Mucosa of gallbladder (tissue), 1 donor: ENCODE measurements around the gene SERPINC1. TPM values are rescaled to one million over a fixed set of nuclear protein-coding genes. Genes with fewer than 3 reads are reported as not detected.
"Not testable (repeated sequence)": the region's sequence is repeated elsewhere in the genome, so short reads cannot be mapped to it uniquely, and the experiment has no call there.

Experiments used
- DNase-seq: peaks from one replicate; pipeline ENCODE4 v3.0.0-alpha.2; 2020; ENCODE audit warnings: low spot score
- total RNA-seq: library from RNA; stranded (reverse); gene quantifications from one replicate; pipeline ENCODE4 v1.2.1, GENCODE V29; 2021
- donor health status: DM: no; HTN: no; CAD: no.

SERPINC1 gene
- 1.2 TPM for total RNA-seq

- no peak for DNase-seq
Measured at GRCh38 chr1:173917149-173917548, at the start of gene SERPINC1. Gene SERPINC1 (minus strand): TSS chr1:173917327. CDS start chr1:173917259, 68 bp downstream.

- not testable (repeated sequence) for DNase-seq
Measured at GRCh38 chr1:173965896-173966295, 48.8 kb upstream of the SERPINC1 start.

- DNase-seq, result no peak
Measured at GRCh38 chr1:173963477-173963876, 46.4 kb upstream of the SERPINC1 start.

- DNase-seq, result no peak
Measured at GRCh38 chr1:173960625-173961024, 43.5 kb upstream of the SERPINC1 start.

GRCh38 chr1:173954179-173954578 is 37.1 kb upstream of the SERPINC1 start:
- no peak for DNase-seq

GRCh38 chr1:173948594-173948993 is 31.5 kb upstream of the SERPINC1 start:
- DNase-seq, result no peak

GRCh38 chr1:173946380-173946921 is 29.3 kb upstream of the SERPINC1 start:
- DNase-seq, result no peak

- no peak for DNase-seq
Measured at GRCh38 chr1:173937062-173937461, 19.9 kb upstream of the SERPINC1 start.

- DNase-seq, result no peak
Measured at GRCh38 chr1:173934440-173934839, 17.3 kb upstream of the SERPINC1 start.

GRCh38 chr1:173930541-173930940 is 13.4 kb upstream of the SERPINC1 start:
- not testable (repeated sequence) for DNase-seq

- DNase-seq, result no peak
Measured at GRCh38 chr1:173925306-173926242, 8.4 kb upstream of the SERPINC1 start.

- no peak for DNase-seq
Measured at GRCh38 chr1:173920861-173921260, 3.7 kb upstream of the SERPINC1 start.

- DNase-seq, result no peak
Measured at GRCh38 chr1:173917635-173918493, 737 bp upstream of the SERPINC1 start.

GRCh38 chr1:173916667-173917066 is 460 bp downstream of the SERPINC1 start:
- no peak for DNase-seq

- no peak for DNase-seq
Measured at GRCh38 chr1:173915596-173915995, 1.5 kb downstream of the SERPINC1 start.

GRCh38 chr1:173914366-173914871 is 2.7 kb downstream of the SERPINC1 start:
- DNase-seq, result no peak

GRCh38 chr1:173913111-173913510 is 4.0 kb downstream of the SERPINC1 start:
- no peak for DNase-seq

GRCh38 chr1:173903827-173904531 is 13.1 kb downstream of the SERPINC1 start:
- DNase-seq, result no peak

- DNase-seq, result no peak
Measured at GRCh38 chr1:173900992-173901391, 16.1 kb downstream of the SERPINC1 start.

- no peak for DNase-seq
Measured at GRCh38 chr1:173900427-173900826, 16.7 kb downstream of the SERPINC1 start.

GRCh38 chr1:173894189-173894588 is 22.9 kb downstream of the SERPINC1 start:
- no peak for DNase-seq
